ENCODE data around the gene REEP3. TPM values are rescaled to one million over a fixed set of nuclear protein-coding genes. Genes with fewer than 3 reads are reported as not detected.

Gene REEP3
- polyA plus RNA-seq, 1 donor from 2014 or later: 6.9 TPM

DNA sequence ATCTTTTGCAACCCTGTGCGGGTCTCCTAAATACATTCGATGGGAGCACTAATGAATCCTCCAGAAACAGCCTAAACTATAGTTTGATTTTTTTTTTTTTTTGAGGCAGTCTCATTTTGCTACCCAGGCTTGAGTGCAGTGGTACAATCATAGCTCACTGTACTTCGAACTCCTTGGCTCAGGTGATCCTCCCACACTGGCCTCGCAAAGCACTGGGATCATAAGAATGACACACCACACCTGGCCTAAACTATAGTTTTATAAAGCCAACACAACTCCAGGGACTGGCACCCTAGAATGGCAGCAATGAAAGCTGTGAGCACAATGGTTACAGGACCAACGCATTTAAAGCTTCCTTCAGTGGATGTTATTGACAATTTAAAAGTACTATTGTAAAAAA, 41.0 kb upstream of the REEP3 start:
- H3K79me2 ChIP-seq (replicated peaks; ENCODE audit: insufficient read depth, low read length): peaks cover 49% of the 10 kb centered on the region
- no peaks in the 10 kb centered on the region for H3K27me3 ChIP-seq (ENCODE audit: insufficient read depth, low read depth, low read length)
- H3K9ac ChIP-seq (ENCODE audit: low read length): no peak overlapping the region
- TF ChIP-seq RAD21 (conservative IDR thresholded peaks at IDR 0.05): no peak
- TF ChIP-seq EZH2 (IDR thresholded peaks at IDR 0.05; ENCODE audit: borderline replicate concordance, insufficient read depth, low read length, poor library complexity, severe bottlenecking): no peak
- TF ChIP-seq EP300 (conservative IDR thresholded peaks at IDR 0.05; ENCODE audit: poor library complexity, severe bottlenecking): no peak
- no peak for TF ChIP-seq MXI1 (conservative IDR thresholded peaks at IDR 0.05; ENCODE audit: poor library complexity, severe bottlenecking)
- TF ChIP-seq SMC3 (conservative IDR thresholded peaks at IDR 0.05; ENCODE audit: poor library complexity): no peak
- TF ChIP-seq POLR2AphosphoS5 (IDR thresholded peaks at IDR 0.05): no peak
- TF ChIP-seq, protein P1, sequence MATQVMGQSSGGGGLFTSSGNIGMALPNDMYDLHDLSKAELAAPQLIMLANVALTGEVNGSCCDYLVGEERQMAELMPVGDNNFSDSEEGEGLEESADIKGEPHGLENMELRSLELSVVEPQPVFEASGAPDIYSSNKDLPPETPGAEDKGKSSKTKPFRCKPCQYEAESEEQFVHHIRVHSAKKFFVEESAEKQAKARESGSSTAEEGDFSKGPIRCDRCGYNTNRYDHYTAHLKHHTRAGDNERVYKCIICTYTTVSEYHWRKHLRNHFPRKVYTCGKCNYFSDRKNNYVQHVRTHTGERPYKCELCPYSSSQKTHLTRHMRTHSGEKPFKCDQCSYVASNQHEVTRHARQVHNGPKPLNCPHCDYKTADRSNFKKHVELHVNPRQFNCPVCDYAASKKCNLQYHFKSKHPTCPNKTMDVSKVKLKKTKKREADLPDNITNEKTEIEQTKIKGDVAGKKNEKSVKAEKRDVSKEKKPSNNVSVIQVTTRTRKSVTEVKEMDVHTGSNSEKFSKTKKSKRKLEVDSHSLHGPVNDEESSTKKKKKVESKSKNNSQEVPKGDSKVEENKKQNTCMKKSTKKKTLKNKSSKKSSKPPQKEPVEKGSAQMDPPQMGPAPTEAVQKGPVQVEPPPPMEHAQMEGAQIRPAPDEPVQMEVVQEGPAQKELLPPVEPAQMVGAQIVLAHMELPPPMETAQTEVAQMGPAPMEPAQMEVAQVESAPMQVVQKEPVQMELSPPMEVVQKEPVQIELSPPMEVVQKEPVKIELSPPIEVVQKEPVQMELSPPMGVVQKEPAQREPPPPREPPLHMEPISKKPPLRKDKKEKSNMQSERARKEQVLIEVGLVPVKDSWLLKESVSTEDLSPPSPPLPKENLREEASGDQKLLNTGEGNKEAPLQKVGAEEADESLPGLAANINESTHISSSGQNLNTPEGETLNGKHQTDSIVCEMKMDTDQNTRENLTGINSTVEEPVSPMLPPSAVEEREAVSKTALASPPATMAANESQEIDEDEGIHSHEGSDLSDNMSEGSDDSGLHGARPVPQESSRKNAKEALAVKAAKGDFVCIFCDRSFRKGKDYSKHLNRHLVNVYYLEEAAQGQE (IDR thresholded peaks at IDR 0.05; ENCODE audit: borderline replicate concordance): no peak
- no peak for TF ChIP-seq TAF1 (IDR thresholded peaks at IDR 0.05; ENCODE audit: low read depth)
- no peak for TF ChIP-seq CTCF (IDR thresholded peaks at IDR 0.05; ENCODE audit: poor library complexity, severe bottlenecking)
- no peaks in the 10 kb centered on the region for H3K36me3 ChIP-seq (ENCODE audit: insufficient read depth, low read length)
- H3F3A ChIP-seq (ENCODE audit: insufficient read depth, low read length, poor library complexity, severe bottlenecking): no peaks in the 10 kb centered on the region
- no peaks in the 10 kb centered on the region for H3K9me2 ChIP-seq (ENCODE audit: insufficient read depth, low read length)
- no peaks in the 10 kb centered on the region for H3K9me3 ChIP-seq (ENCODE audit: low read length)
- H3K27ac ChIP-seq (ENCODE audit: low read length): no peak overlapping the region
- H3K4me3 ChIP-seq (ENCODE audit: low read length): no peak overlapping the region
- H2AFZ ChIP-seq (ENCODE audit: low read depth, low read length): no peak overlapping the region
- H3K4me2 ChIP-seq (ENCODE audit: low read length): no peak overlapping the region
- H4K20me1 ChIP-seq (ENCODE audit: insufficient read depth): peaks cover 8% of the 10 kb centered on the region

DNA sequence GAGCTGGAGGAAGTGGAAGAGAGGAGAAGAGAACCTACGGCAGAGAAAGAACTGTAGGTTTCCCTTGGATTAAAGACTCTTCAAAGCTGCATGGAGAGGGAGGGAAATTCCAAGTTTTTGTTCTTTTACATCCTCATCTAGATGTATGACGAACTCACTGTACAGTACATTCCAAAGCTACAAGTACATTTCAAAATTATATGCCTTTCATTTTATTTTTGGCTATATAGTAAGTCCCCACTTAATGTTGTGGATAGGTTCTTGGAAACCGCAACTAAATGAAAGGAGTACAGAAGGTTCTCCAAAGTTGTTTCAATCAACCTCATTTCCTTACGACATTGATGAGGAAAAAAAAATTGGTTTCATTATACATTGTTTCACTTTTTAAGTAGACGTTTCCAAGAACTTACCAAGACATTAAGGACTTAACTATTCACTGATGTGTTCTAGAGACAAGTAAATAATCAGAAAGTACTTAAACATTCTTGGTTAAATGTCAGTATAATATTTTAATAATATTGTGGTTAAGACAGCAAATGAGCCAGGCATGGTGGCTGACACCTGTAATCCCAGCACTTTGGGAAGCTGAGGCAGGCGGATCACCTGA, 39.3 kb upstream of the REEP3 start:
- Histone ChIP-seq H3K27me3 (ENCODE audit: insufficient read depth, low read depth, low read length) (no peaks in the 10 kb centered on the region), H3K27ac (ENCODE audit: low read length) (no peak overlapping the region), H3F3A (ENCODE audit: insufficient read depth, low read length, poor library complexity, severe bottlenecking) (no peaks in the 10 kb centered on the region), H4K20me1 (ENCODE audit: insufficient read depth) (peaks cover 8% of the 10 kb centered on the region), H3K9ac (ENCODE audit: low read length) (no peak overlapping the region), H3K9me2 (ENCODE audit: insufficient read depth, low read length) (no peaks in the 10 kb centered on the region), H2AFZ (ENCODE audit: low read depth, low read length) (no peak overlapping the region), H3K79me2 (replicated peaks; ENCODE audit: insufficient read depth, low read length) (peaks cover 35% of the 10 kb centered on the region), H3K36me3 (ENCODE audit: insufficient read depth, low read length) (no peaks in the 10 kb centered on the region), H3K4me3 (ENCODE audit: low read length) (no peak overlapping the region), H3K9me3 (ENCODE audit: low read length) (no peaks in the 10 kb centered on the region), H3K4me2 (ENCODE audit: low read length) (no peak overlapping the region)
- TF ChIP-seq MXI1 (conservative IDR thresholded peaks at IDR 0.05; ENCODE audit: poor library complexity, severe bottlenecking): no peak
- TF ChIP-seq, protein P1 (IDR thresholded peaks at IDR 0.05; ENCODE audit: borderline replicate concordance): no peak
- no peak for TF ChIP-seq TAF1 (IDR thresholded peaks at IDR 0.05; ENCODE audit: low read depth)
- TF ChIP-seq RAD21 (conservative IDR thresholded peaks at IDR 0.05): no peak
- TF ChIP-seq EP300 (conservative IDR thresholded peaks at IDR 0.05; ENCODE audit: poor library complexity, severe bottlenecking): no peak
- no peak for TF ChIP-seq CTCF (IDR thresholded peaks at IDR 0.05; ENCODE audit: poor library complexity, severe bottlenecking)
- no peak for TF ChIP-seq SMC3 (conservative IDR thresholded peaks at IDR 0.05; ENCODE audit: poor library complexity)
- TF ChIP-seq EZH2 (IDR thresholded peaks at IDR 0.05; ENCODE audit: borderline replicate concordance, insufficient read depth, low read length, poor library complexity, severe bottlenecking): no peak
- no peak for TF ChIP-seq POLR2AphosphoS5 (IDR thresholded peaks at IDR 0.05)
